K562 (cell line): Measurements from ENCODE around the gene SPATA2L. TPM values are rescaled to one million over a fixed set of nuclear protein-coding genes. Genes with fewer than 3 reads are reported as not detected.

Experiments
- ARID2 ChIP-seq: fragments of 450-650 bp; IDR thresholded peaks from 2 replicates; pipeline ENCODE4 v1.6.1; 2017; ENCODE audit warnings: antibody characterized with exemption, mild to moderate bottlenecking
- CCAR2 ChIP-seq: fragments of 200-400 bp; formaldehyde crosslinking; IDR thresholded peaks from 2 replicates; pipeline ENCODE4 v1.6.1; 2017; ENCODE audit warnings: mild to moderate bottlenecking, low read depth, low read length
- DACH1 ChIP-seq: fragments of 450-650 bp; IDR thresholded peaks from 2 replicates; pipeline ENCODE4 v1.6.1; 2018; ENCODE audit not compliant: partially characterized antibody
- ELK1 ChIP-seq: sonication (generic); formaldehyde crosslinking; IDR thresholded peaks from 2 replicates; pipeline ENCODE4 v1.8.1; 2022; ENCODE audit warnings: missing genetic modification reagents
- ESRRB ChIP-seq: fragments of 250-450 bp; sonication (Bioruptor Pico); IDR thresholded peaks from 2 replicates; pipeline ENCODE4 v1.5.0; 2020; ENCODE audit warnings: mild to moderate bottlenecking, moderate library complexity, borderline replicate concordance
- HBP1 ChIP-seq: fragments of 450-650 bp; formaldehyde crosslinking; IDR thresholded peaks from 2 replicates; pipeline ENCODE4 v1.4.0; 2022; ENCODE audit warnings: missing genetic modification characterization
- JUN ChIP-seq, 2 experiments: sonication (generic) in 1 of 2; formaldehyde crosslinking in 1 of 2; IDR thresholded peaks; 2 replicates each; pipeline versions ENCODE4 v1.6.1 to v1.8.0; 2012 to 2022; ENCODE audit warnings: borderline replicate concordance in 2 of 2, mild to moderate bottlenecking in 2 of 2, improper control_type of control experiment in 1 of 2, low read depth in 1 of 2, low read length in 1 of 2, missing genetic modification reagents in 1 of 2
- KHSRP ChIP-seq: fragments of 450-650 bp; IDR thresholded peaks from 2 replicates; pipeline ENCODE4 v1.6.1; 2017
- MNT ChIP-seq, 2 experiments: fragments of 450-650 bp; conservative IDR thresholded peaks; 2 replicates each; pipeline ENCODE4 v1.6.1; 2017; ENCODE audit warnings: mild to moderate bottlenecking in 2 of 2, moderate library complexity in 2 of 2
- MTA3 ChIP-seq: fragments of 450-650 bp; formaldehyde crosslinking; IDR thresholded peaks from 2 replicates; pipeline ENCODE4 v1.6.1; 2017; ENCODE audit warnings: mild to moderate bottlenecking, borderline replicate concordance
- MYNN ChIP-seq, 2 experiments: sonication (generic); formaldehyde crosslinking in 1 of 2; IDR thresholded peaks; 2 replicates each; pipeline versions ENCODE4 v1.5.0 to v1.6.1; 2016 to 2020; ENCODE audit warnings: antibody characterized with exemption in 1 of 2, missing genetic modification reagents in 1 of 2
- NCOA1 ChIP-seq: fragments of 450-650 bp; IDR thresholded peaks from 2 replicates; pipeline ENCODE4 v1.6.1; 2016; ENCODE audit warnings: low read depth
- PHF8 ChIP-seq: fragments of 200-600 bp; sonication (generic); IDR thresholded peaks from 2 replicates; pipeline ENCODE4 v1.6.1; 2012; ENCODE audit warnings: mixed run types, mild to moderate bottlenecking, inconsistent platforms, low read length, moderate library complexity, borderline replicate concordance
- SFPQ ChIP-seq: fragments of 200-400 bp; formaldehyde crosslinking; IDR thresholded peaks from 2 replicates; pipeline ENCODE4 v1.6.1; 2017; ENCODE audit warnings: mild to moderate bottlenecking, low read depth, low read length, moderate library complexity
- SREBF1 ChIP-seq: fragments of 150-350 bp; IDR thresholded peaks from 2 replicates; pipeline ENCODE4 v1.6.1; 2014; ENCODE audit warnings: antibody characterized with exemption, low read depth, low read length, borderline replicate concordance
- TFAP4 ChIP-seq: sonication (generic); formaldehyde crosslinking; IDR thresholded peaks from 2 replicates; pipeline ENCODE4 v1.8.0; 2022; ENCODE audit warnings: missing genetic modification reagents, mild to moderate bottlenecking, moderate library complexity, borderline replicate concordance
- ZBTB2 ChIP-seq: fragments of 450-650 bp; IDR thresholded peaks from 2 replicates; pipeline ENCODE4 v1.6.1; 2016; ENCODE audit warnings: antibody characterized with exemption
- ZNF561 ChIP-seq: fragments of 450-650 bp; formaldehyde crosslinking; conservative IDR thresholded peaks from 2 replicates; pipeline ENCODE4 v1.4.0; 2020; ENCODE audit warnings: mild to moderate bottlenecking, moderate library complexity
- ZNF764 ChIP-seq: fragments of 250-450 bp; sonication (Bioruptor Pico); IDR thresholded peaks from 2 replicates; pipeline ENCODE4 v1.4.0; 2020; ENCODE audit warnings: low read depth, mild to moderate bottlenecking, moderate library complexity
- polyA plus RNA-seq, 8 experiments: library from polyadenylated mRNA; depleted of rRNA in 4 of 8; stranded (reverse) in 5 of 8; unstranded in 3 of 8; fragments of >200 nt; fragmentation: Nextera tagmentation in 2 of 8; fragmentation: Illumina TruSeq in 1 of 8; extraction: Ambion mirVana in 2 of 8; extraction: Trizol in 1 of 8; gene quantifications; 2 replicates each; pipeline versions ENCODE4 v1.2.1 to v1.2.3, GENCODE V29; 2011 to 2014; ENCODE audit warnings: inconsistent platforms in 1 of 8, missing spikeins in 1 of 8
- total RNA-seq, 7 experiments: library from RNA; depleted of rRNA in 6 of 7; stranded (reverse); fragments of >200 nt in 6 of 7; fragmentation: Illumina TruSeq in 2 of 7; extraction: Trizol in 2 of 7; gene quantifications; 2 replicates each; pipeline versions ENCODE4 v1.2.1 to v1.2.3, GENCODE V29; 2011 to 2021; ENCODE audit warnings: low replicate concordance in 1 of 7

The SPATA2L gene
- total and polyA plus RNA-seq, 9 of the 15 experiments (the other 6 are each of a cell fraction or from before 2014, with no cell fraction given): 0.13 to 19.2 (median 4.8) TPM; not detected in 1

GRCh38 chr16:89700100-89700648, 1.3 kb downstream of the SPATA2L start (continued):
- no peak for TF ChIP-seq ELK1 (CRISPR knock-in tag)
- no peak for TF ChIP-seq ZNF561 (CRISPR knock-in tag)
- no peak for TF ChIP-seq ZNF764 (CRISPR knock-in tag)
- TF ChIP-seq HBP1: no peak
- TF ChIP-seq CCAR2: no peak
- no peak for TF ChIP-seq ARID2
- no peak for TF ChIP-seq SREBF1
- no peak for TF ChIP-seq MYNN (IDR thresholded peaks at IDR 0.05)
- TF ChIP-seq MYNN (CRISPR knock-in tag; IDR thresholded peaks at IDR 0.05): no peak
- peak; percentile 38; the same call in 1 of the 2 replicates for TF ChIP-seq MTA3
- no peak for TF ChIP-seq NCOA1
- TF ChIP-seq TFAP4 (CRISPR knock-in tag): peak; percentile 81
- TF ChIP-seq KHSRP: peak; percentile 92
- peak; percentile 99 for TF ChIP-seq JUN (IDR thresholded peaks at IDR 0.05; ENCODE audit: borderline replicate concordance, low read depth, low read length)
- TF ChIP-seq JUN (CRISPR knock-in tag; IDR thresholded peaks at IDR 0.05; ENCODE audit: borderline replicate concordance): peak; percentile 94; the same call in 1 of the 2 replicates
- no peak for TF ChIP-seq SFPQ
- TF ChIP-seq ESRRB: no peak
- peak; percentile 99 to 100 for TF ChIP-seq MNT (conservative IDR thresholded peaks at IDR 0.05)
- TF ChIP-seq ZBTB2: no peak
- no peak for TF ChIP-seq PHF8
- no peak for TF ChIP-seq DACH1
